Measurements from ENCODE around the gene AP2B1.

DNA sequence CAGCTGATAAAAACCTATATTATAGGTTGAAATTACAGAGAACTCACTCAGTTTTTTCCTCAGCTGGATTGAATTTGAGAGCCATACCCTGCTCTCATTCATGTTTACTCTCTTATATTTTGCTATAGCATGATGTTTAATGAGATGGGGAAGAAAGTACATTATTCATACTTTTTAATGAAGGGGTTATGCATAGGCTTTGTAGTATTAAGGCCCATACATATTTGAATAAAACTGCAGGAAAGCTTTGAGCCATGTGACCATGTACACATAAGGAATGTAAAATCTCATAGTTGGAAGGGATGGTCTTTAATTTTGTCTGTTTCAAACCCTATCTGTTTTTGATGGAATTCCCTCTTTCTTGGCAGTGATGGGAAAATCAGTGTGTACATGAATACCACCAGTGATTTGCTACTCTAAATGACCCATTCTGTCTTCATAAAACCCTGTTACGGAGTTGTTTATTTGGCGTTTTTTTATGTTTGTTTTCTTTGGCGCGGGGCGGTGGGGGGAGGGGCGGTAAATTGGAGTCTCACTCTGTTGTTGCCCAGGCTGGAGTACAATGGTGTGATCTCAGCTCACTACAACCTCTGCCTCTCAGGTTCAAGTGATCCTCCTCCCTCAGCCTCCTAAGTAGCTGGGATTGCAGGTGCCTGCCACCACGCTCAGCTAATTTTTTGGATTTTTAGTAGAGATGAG is 105.5 kb downstream of the AP2B1 start:
- TF ChIP-seq POLR2A (IDR thresholded peaks at IDR 0.05), result no peak
- TF ChIP-seq, protein P1, sequence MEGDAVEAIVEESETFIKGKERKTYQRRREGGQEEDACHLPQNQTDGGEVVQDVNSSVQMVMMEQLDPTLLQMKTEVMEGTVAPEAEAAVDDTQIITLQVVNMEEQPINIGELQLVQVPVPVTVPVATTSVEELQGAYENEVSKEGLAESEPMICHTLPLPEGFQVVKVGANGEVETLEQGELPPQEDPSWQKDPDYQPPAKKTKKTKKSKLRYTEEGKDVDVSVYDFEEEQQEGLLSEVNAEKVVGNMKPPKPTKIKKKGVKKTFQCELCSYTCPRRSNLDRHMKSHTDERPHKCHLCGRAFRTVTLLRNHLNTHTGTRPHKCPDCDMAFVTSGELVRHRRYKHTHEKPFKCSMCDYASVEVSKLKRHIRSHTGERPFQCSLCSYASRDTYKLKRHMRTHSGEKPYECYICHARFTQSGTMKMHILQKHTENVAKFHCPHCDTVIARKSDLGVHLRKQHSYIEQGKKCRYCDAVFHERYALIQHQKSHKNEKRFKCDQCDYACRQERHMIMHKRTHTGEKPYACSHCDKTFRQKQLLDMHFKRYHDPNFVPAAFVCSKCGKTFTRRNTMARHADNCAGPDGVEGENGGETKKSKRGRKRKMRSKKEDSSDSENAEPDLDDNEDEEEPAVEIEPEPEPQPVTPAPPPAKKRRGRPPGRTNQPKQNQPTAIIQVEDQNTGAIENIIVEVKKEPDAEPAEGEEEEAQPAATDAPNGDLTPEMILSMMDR (IDR thresholded peaks at IDR 0.05), result no peak

Measured in adrenal gland (tissue), 5 donors.